Stimulated activated CD4-positive, alpha-beta T cell treated with anti-CD3 and anti-CD28 coated beads, Interleukin-12 subunit alpha, Interleukin-12 subunit beta, amount 100 ng/mL, for 24 hours (primary cell): ENCODE data around the gene POLR3K.
"Not testable (repeated sequence)": the region's sequence is repeated elsewhere in the genome, so short reads cannot be mapped to it uniquely, and the experiment has no call there.

ENCODE experiments used
- DNase-seq, 2 experiments: peaks; one replicate each; pipeline ENCODE4 v3.0.0-alpha.2; 2020; ENCODE audit warnings: low read depth in 2 of 2

The POLR3K gene

GRCh38 chr16:42691-43090, 10.7 kb downstream of the POLR3K start:
- no peak for DNase-seq

- no peak for DNase-seq
Measured at GRCh38 chr16:42069-42457, 11.3 kb downstream of the POLR3K start.

GRCh38 chr16:41439-42068, 11.9 kb downstream of the POLR3K start:
- DNase-seq, result no peak

GRCh38 chr16:38941-39892, 14.2 kb downstream of the POLR3K start:
- peak in 1 of 2 experiments; percentile 24 for DNase-seq

DNA sequence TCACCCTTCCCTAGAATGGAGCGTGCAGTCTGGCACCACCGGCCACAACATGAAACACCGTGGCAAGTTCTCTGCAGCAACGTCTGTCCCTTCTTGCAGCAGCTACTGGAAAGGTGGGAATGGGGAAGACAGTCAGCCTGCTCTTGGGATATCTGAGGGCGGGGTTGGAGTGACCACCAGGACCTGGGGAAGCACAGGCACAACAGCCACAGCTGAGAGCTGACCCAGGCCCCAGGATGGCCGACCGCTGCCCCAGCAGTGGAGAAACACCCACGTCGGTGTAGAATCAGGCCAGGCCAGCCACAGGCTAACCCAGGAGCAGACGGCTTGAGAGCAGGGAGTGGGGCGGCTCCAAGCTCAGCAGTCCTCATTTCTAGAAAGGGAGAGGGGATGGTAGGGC, 15.2 kb downstream of the POLR3K start:
- DNase-seq, result not testable (repeated sequence)

- no peak for DNase-seq
Measured at GRCh38 chr16:37511-37910, 15.9 kb downstream of the POLR3K start.

DNA sequence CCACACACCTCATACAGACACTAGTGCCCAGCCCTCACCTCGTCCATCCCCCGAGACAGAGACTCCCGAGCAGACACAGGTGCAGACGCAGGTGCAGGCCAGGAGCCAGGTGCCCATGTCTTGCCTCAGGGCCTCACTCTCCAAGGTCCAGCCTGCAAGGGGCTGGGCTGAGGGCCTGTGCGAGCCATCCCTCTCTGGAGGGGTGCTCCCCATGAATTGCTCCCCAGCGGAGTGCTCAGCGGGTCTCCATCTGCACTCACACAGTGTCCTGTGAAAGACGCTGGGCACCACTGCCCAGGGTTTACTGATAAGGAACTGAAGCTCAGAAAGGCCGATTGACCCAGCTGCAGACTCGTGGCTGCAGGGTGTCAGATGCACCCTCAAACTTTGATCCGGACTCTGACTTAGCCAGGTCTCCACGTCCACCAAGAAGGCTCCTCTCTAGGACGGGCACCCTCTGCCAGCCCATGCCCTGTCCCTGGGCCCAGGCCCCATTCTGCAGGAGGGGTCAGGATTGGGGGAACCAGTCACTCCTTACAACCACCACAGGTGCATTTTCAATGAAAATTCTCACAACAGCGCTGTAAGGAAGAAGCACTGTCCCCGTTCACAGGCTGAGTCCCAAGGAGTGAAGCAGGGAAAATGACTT, 16.9 kb downstream of the POLR3K start:
- no peak for DNase-seq

- no peak for DNase-seq
Measured at GRCh38 chr16:35678-36305, 17.6 kb downstream of the POLR3K start.

- DNase-seq, result no peak
Measured at GRCh38 chr16:35011-35677, 18.3 kb downstream of the POLR3K start.

GRCh38 chr16:34648-34987, 18.8 kb downstream of the POLR3K start:
- no peak for DNase-seq

GRCh38 chr16:33877-34647, 19.3 kb downstream of the POLR3K start:
- no peak for DNase-seq

- not testable (repeated sequence) for DNase-seq
Measured at GRCh38 chr16:33154-33876, 20.1 kb downstream of the POLR3K start.

- DNase-seq, result not testable (repeated sequence)
Measured at GRCh38 chr16:30627-31026, 22.8 kb downstream of the POLR3K start.

DNA sequence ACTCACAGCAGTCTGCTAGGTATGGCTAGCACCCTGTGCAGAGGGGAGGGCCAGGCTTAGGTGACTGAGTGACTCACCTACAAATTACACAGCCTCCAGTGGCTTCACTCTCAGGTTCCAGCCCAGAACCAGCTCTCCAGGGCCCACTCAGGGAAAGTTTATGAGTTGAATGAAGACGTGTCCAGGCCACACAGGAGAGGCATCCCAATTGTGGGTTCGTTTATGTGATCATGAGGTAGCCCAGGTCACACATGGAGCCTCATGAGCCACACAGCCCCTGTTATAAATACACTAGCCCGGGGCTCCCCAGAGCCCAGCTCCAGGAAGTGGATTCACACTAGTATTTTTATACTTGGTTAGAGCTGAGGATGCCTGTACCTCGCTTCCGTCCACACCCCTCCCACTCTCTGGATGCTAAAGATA, 27.5 kb downstream of the POLR3K start:
- DNase-seq, result not testable (repeated sequence)

GRCh38 chr16:24151-24550, 29.3 kb downstream of the POLR3K start:
- DNase-seq, result not testable (repeated sequence)

DNA sequence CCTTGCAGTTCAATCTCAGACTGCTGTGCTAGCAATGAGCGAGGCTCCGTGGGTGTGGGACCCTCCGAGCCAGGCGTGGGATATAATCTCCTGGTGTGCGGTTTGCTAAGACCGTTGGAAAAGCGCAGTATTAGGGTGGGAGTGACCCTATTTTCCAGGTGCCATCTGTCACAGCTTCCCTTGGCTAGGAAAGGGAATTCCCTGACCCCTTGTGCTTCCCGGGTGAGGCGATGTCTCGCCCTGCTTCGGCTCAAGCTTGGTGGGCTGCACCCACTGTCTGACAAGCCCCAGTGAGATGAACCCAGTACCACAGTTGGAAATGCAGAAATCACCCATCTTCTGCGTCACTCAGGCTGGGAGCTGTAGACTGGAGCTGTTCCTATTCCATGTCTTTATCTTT, 32.5 kb downstream of the POLR3K start:
- DNase-seq, result not testable (repeated sequence)

DNA sequence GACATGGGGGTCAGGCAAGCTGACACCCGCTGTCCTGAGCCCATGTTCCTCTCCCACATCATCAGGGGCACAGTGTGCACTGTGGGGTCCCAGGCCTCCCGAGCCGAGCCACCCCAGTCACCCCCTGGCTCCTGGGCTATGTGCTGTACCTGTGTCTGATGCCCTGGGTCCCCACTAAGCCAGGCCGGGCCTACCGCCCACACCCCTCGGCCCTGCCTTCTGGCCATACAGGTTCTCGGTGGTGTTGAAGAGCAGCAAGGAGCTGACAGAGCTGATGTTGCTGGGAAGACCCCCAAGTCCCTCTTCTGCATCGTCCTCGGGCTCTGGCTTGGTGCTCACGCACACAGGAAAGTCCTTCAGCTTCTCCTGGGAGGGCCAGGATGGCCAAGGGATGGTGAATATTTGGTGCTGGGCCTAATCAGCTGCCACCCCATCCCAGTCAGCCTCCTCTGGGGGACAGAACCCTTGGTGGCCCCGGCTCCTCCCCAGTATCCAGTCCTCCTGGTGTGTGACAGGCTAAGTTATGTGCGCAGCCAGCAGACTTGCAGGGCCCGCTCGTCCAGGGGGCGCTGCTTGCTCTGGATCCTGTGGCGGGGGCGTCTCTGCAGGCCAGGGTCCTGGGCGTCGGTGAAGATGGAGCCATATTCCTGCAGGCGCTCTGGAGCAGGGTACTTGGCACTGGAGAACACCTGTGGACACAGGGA, 36.2 kb downstream of the POLR3K start:
- not testable (repeated sequence) for DNase-seq

GRCh38 chr16:10772-11171, 42.6 kb downstream of the POLR3K start:
- peak; percentile 73 to 89 for DNase-seq

DNA sequence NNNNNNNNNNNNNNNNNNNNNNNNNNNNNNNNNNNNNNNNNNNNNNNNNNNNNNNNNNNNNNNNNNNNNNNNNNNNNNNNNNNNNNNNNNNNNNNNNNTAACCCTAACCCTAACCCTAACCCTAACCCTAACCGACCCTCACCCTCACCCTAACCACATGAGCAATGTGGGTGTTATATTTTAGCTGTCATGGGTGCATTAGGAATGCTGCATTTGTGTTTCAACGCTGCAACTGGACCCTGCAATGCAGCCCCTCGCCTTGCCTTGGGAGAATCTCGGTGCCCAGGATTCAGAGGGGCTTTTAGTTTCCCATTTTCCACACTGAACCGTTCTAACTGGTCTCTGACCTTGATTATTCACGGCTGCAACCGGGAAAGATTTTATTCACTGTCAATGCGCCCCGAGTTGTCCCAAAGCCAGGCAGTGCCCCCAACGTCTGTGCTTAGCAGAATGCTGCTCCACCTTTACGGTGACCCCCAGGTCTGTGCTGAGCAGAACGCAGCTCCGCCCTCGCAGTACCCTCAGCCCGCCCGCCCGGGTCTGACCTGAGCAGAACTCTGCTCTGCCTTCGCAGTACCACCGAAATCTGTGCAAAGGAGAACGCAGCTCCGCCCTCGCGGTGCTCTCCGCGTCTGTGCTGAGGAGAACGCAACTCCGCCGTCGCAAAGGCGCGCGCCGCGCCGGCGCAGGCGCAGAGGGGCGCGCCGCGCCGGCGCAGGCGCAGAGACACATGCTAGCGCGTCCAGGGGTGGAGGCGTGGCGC, 43.3 kb downstream of the POLR3K start:
- no peak for DNase-seq
